Stimulated activated CD8-positive, alpha-beta memory T cell treated with anti-CD3 and anti-CD28 coated beads, Interleukin-15, amount 100 ng/mL, for 48 hours (primary cell): Measurements from ENCODE around the gene PAQR9.

ENCODE experiments used
- DNase-seq, 2 donors: peaks; one replicate each; pipeline ENCODE4 v3.0.0-alpha.2; 2020; ENCODE audit warnings: low read depth in 2 of 2

Gene PAQR9

DNA sequence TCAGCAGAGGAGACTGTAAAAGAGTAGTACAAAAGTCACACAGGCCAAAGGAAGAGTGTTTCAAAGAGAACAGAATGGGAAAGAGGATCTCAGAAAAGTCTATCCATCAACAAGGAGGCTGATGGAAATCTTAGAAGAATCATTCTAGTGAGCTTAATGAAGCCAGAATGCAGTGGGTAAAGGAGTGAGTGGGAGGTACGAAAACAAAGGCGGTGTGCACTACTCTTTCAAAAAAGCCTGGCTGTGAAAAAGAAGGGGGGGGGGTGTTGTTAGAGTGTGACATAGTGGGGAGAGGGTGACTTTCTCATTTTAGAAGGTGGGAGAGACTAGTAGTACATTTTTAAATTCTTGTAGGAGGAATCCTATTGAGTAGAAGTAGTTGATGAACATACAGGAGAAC lies 11.7 kb downstream of the PAQR9 start:
- DNase-seq: no peak

DNA sequence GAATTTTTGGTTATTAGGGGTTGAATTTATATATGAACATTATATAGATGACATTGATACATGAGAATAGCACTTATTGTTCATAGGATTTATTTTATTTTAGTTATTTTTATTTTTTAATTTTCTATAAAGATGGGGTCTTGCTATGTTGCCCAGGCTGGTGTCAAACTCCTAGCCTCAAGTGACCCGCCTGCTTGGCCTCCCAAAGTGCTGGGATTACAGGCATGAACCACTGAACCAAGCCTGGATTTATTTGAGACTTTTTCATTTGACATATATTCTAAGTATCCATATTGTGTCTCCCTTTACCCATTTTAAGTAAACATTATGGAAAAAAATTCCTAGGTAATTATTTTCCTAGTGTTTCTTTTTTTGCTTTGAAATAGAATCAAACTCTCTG lies 12.5 kb downstream of the PAQR9 start:
- no peak for DNase-seq

DNA sequence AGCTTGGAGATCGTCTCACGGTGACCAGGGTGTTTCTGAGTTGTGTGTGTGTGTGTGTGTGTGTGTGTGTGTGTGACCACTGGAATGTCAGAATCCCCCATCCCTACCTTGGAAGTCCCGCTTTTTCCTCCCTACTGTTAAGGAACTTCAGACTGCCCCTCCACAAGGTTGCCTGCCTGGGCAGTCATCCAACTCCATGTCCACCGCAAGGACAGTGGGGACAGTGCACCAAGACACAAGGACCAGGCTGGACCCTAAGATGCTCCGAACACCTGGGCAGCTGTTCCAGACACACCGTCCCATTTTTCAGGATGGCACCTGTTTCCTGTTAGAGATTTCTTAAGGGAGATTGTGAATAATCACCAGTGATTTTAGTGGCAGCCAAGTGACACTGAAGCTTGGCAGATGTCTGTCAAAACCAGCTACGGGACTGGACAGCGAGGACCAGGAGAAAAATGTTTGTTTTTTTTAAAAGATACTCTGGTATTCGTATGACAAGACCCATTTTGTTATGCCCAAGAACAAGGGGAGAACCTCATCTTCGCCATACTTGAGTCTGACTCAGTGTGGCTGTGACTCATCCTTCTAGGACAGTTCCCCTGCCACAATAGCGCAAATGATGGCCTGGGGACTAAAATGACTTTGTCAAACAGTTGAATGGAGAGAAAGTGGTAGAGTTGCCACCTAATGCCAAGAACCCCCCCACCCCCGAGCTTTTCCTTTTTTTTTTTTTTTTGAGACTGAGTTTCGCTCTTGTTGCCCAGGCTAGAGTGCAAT lies 15.5 kb downstream of the PAQR9 start:
- peak in 1 of 2 donors; percentile 11 for DNase-seq

DNA sequence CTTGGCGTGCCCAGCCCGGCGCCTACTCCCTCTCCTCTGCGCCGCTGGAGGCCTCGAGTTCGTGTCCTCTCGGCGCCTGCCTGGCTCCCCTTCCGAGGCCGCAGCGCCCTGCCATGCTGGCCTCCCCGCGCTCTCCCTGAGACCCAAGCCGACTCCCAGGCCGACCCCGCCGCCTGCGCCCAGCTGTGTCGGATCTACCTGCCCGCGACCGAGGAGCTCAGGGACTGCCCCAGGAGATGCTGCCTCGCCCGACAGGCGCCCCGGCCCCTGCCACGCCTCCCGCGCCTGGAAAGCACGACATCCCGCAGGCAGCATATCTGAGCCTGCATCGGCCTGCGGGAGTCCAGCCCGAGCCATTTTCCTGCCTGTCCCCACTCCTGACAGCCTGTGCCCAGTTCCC lies 16.1 kb downstream of the PAQR9 start:
- no peak for DNase-seq

DNA sequence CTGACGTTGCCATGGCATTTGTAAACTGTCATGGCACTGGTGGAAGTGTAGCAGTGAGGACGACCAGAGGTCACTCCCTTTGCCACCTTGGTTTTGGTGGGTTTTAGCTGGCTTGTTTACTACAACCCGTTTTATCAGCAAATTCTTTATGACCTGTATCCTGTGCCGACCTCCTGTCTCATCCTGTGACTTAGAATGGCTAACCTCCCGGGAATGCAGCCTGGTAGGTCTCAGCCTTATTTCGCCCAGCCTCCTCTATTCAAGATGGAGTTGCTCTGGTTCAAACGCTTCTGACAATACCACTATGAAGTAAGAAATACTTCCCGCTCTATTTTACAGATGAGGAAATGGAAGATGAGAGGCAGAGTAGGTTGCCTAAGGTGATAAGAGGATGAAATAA lies 16.6 kb downstream of the PAQR9 start:
- DNase-seq: no peak

DNA sequence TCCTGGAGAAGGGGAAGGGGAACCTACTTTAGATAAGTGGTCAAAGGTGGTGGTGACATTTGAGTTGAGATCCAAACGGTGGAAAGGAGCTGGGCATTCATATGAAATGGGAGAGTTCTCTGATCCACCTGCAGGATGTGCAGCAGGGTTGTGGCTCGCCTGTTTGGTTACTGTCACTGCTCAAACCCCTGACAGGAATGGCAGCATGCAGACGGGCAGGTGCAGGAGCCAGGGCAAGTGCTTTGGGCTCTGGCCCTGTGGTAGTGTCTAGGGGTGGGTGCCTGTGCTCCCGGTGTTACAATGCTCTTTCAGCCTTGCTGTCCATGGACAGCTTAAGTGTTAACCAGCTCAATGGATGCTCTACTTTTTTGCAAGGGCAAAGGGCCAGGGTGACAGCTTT lies 18.5 kb downstream of the PAQR9 start:
- DNase-seq: no peak

DNA sequence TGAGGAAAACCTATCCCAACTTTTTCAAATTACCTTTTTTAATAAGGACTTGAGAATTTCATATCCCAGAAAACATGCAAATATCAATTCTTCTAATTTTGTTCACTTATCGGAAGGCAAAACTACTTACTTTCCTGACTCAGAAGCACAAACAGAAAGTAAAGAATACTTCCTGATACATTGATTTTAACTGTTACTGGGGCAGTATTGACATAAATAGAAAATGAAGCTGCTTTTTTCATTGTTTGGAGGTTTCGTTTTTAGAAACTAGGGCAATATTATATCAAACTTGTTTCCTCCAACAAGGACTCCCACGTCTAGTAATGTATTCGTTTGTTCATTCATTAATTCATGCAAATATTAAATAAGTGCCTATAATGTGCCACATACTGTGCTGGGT lies 19.1 kb downstream of the PAQR9 start:
- no peak for DNase-seq

DNA sequence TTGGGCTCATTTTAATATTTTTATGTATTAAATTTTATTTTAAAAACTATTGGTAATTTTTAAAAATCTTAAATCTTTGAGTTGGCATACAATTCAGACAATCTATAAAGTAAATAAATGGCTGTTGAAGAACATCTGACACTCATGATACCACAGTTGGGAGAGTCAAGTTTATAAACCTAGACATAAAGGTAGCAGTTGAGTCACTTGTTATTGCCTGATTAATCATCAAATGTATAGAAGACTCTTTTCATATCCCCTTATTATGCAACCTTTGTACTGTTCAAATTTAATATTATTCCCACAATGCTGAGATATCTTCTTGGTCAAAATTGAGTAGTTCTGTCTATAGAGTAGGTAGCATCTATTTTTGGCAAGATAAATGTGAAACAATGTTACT lies 19.6 kb downstream of the PAQR9 start:
- DNase-seq: no peak

DNA sequence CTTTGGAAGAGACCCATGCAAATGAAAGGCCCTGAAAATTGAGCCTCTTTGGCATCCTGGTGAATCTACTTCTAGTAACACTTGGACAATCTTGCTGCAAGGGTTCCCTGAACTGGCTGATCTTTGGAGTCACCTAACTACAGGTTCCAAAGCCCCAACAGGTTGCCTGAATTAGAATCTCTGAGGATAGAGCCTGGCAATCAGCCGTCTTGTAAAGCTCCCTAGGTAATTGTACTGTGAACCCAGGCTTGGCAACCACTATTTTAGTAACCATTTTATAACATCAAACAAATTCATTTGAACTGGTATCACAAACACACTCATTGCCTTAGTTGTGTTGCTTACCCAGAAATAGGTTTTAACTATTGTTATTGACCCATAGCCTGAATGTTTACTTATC lies 20.1 kb downstream of the PAQR9 start:
- DNase-seq: no peak

DNA sequence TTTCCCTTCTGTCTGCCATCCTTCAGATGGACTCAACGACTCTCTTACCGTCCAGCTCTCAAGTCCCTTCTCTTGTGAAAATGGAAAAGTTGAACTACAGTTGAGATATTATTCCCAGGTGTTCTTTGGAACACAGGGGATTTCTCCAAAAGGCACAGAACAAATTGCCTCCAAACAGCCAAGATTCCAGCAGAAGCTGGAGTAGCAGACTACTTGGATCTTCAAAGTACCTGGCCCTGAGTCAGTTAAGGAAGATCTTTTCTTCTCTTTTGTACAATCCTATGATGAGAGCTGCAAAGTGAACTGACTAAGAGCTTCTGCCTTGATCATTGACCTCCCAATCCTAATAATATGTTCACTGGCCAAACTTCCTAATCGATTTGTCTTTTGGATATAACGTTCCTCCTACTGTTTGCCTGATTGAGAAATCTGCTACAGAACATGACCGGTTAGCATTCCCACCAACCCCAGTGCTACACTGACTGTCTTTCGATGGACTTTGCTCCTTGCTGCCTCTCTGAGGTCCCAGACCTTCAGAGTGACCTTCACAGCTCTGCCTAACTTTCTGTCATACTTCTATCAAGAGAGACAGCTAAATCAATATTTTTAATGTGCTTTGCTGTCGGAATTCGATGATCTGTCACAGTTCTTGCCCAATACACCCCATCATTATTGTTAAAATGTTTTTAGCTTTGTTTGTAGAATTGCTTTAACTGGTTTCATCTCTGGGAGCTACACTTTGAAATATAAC lies 21.9 kb downstream of the PAQR9 start:
- DNase-seq: no peak

DNA sequence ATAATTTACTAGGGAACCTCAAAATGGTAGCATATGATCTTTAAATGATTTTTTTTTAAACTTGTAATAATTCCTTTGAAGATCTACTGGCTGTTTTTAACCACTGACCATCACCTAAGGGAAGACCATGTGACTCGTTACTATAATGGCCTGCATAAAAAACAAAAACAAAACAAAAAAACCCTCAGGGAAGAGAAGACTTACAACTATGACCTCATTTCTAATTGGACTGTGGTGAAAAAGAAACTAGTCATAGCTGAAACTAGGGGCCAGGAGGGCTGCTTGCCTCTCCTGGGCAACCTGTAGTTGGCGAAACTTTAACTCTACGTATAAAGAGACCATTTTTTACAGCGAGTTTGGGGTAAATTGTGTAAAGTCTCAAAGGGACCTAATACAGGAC lies 23.0 kb downstream of the PAQR9 start:
- no peak for DNase-seq

DNA sequence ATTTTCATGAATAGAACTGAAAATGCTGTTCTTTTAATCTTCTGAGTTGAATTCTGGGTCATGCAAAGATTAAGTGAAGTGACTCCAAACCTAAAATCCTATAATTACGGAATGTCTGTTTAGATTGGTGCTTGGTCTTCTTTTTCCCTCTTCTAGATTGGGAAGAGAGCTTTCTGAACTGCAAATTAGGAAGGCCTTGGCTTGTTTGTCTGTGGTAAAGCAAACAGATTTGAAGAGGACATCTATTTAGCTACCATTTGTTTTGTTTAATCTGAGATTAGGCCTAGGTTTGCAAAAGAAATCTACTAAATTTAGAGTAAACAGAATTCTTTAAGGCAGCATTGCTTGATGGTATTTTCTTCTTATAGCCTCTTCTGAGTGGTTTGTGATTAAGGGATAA lies 23.5 kb downstream of the PAQR9 start:
- DNase-seq: no peak

DNA sequence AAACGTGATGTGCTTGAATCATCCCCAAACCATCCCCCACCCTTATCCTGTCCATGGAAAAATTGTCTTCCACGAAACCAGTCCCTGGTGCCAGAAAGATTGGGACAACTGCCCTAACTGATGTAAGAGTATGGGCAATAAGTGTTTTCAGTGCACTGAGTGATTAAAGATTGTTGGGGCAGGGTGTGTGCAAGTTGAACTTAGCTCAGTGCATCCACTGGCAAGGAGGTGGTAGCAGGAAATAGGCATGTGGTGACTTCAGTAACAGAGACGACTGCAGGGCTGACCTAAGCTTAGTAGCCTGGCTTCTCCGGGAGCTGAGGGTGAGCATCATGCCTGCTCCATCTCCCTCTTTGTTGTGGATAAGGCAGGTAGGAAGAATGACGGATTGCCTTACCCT lies 27.5 kb downstream of the PAQR9 start:
- no peak for DNase-seq

DNA sequence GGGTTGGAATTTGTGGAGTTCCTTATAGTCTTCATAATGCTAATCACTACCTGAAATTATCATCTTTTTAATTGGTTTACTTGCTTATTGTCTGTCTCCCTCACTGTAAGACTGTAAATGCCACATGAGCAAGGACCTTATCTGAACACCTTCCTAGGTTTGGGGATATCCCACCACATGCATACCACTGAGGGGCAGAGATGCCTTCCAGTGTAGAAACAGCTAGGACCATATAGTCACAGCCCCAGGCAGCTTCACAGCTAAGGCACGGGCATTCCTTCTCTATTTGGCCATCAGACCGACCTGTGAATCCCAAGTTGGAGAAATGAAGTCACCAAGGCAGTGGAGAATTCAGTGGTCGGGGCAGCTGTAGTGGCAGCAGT lies 28.6 kb downstream of the PAQR9 start:
- no peak for DNase-seq

DNA sequence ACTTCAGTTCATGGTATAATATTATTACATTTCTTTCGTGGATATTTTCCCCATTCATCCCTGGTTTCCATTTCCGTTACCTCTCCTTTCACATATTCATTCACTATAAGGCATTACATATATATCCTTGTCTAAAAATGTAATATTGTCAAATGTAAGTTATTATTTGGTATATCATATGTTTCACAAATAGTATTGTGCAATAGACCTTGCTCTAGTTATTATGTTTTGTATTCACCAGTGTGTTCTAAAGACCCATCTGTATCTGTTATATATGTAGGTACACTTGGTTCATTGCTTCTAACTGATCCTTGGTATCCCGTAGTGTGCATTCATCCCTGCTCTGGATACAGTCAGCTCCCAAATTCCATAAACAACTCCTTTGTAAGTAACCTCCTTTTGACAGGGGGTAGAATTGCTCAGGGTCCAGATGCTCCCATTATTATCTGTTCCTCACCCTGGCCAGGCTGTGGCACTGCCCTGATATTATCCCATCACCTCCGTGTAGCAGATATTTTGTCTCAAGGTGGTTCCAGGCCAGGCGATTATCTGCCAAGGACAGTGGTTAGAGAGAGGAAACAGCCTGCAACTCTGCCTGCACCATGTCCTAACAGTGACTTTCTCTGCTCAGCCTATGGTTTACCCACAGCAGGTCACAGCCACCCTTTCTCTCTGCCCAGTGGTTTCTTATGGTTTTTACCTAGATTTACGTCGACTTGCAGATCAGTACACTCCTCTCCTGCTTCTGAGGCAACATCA lies 29.2 kb downstream of the PAQR9 start:
- no peak for DNase-seq

DNA sequence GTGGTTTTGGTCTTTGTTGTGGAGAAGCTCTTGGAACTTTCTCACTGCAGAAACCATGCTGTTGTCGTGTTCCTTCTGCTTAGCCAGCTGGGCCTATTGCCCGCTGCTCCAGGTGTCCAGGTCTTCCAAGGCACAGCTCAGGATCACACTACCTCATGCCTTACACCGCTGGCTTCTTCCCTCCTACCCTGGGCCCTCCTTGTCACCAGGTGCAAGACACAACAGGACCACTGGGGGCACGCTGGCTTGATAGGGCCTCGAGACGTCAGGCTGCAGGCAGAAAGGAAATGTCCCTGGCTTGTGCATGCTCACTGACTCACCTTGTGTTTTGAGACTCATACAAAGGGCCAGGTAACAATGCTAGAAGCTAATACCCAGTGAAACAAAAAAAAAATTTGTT lies 32.3 kb downstream of the PAQR9 start:
- peak; percentile 5 to 11 for DNase-seq

DNA sequence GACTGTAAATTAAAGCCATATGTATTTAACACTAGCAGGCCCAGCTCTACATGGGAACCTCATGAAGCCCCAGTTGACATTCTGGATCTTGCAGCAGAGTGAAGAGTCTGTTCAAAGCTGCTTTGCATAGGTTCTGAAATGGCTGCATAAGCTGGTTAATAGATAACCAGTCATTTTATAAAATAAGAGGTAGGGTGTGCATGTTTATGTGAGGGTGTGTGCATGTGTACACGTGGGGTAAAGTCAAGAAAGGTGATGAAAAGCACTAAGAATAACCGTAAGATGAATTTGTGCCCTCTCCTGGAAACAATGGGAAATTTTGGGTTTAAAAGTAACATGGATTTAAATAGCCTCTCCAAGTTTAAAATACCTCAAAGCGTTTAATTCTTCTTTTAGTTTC lies 33.0 kb downstream of the PAQR9 start:
- DNase-seq: no peak

DNA sequence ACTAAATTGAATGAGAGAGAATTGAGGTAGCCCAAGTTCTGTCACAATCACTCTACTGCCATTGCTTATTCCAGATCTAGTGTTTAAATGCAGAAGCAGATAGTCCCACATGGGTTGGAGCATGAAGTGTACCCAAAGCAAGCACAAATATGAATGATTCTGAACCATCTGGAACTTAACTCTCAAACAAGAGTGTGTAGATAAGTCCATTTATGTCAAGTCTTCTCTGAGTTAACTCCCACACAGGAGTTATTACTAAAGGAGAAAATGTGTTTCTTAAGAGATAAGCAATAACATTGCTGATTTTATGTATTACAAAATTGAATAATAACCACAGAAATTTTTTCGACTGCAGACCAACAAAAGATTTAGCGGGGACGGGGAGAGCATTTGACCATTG lies 33.6 kb downstream of the PAQR9 start:
- no peak for DNase-seq

DNA sequence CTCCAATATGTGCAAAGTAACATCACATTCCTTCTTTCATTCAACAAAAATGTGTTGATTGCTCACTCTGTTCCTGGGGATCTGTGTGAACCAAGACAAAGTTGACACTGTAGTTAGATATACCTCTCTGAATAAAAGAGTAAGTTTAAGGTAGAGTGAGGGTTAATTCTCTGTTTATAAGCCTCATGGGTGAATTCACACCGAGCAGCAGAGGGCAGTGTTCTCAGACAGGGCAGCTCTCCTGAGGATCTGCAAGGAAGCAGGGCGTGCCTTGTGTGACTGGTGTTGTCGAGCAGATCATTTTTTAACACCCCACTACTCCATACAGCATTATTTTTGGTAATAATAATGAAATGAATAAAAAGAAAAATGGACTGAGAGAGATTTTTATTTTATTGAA lies 34.4 kb downstream of the PAQR9 start:
- DNase-seq: peak; percentile 13 to 15

DNA sequence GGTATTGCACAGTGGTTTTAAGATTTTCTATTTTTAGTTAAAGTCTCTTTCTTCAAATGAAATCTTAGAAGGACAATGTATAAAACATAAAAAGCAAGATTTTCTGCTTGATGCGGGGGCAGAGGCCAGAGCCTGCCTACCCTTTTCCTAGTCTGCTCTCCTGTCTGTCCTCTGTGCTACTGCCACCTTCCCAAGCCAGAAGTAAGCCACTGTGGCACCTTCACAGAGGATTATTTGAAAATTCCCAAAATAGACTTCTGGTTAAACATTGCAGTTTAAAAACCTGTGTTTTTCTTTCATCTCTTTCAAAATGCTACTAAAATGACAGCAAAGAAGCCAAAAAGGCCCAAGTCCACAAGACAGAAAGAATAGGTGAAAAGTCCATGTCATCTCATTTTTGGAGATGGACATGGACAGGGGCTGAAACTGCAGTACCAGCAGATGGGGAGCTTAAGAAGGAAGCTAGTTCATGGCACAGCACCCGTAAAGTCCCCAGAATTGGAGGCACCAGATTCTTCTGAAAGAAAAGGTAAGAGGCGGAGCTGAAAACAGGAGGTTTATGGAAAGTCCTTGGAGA lies 37.0 kb downstream of the PAQR9 start:
- no peak for DNase-seq

DNA sequence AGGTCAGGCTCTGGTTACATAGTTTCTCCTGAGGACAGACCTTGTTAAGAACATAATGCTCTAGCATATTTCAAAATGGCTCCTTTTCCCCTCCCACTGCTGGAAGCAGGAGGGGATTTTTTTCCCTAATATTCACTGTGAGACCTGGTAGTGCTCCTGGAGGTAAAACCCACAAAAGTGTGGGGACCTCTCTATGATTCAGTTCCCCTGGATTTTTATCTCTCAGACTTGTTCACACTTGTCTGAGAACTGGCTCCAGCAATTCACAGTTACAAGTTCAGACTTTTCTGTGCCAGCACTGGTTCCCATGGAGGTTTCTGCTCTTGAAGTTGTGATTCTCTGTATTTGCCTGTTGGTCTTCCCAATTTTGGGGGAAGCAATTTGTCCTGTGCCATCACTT lies 38.3 kb downstream of the PAQR9 start:
- no peak for DNase-seq

DNA sequence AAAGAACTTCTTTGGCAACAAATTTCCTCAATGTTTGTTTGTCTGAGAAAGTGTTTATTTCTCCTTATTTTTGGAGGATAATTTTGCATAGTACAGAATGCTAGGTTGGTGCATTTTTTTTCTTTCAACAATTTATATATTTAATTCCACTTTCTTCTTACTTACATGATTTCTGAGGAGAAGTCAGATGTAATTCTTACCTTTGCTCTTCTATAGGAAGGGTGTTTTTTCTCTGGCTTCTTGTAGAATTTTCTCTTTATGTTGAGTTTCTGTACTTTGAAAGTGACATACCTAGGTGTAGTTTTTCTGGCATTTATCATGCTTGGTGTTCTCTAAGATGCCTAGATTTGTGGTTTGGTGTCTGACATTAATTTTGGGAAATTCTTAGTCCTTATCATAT lies 39.8 kb downstream of the PAQR9 start:
- no peak for DNase-seq

DNA sequence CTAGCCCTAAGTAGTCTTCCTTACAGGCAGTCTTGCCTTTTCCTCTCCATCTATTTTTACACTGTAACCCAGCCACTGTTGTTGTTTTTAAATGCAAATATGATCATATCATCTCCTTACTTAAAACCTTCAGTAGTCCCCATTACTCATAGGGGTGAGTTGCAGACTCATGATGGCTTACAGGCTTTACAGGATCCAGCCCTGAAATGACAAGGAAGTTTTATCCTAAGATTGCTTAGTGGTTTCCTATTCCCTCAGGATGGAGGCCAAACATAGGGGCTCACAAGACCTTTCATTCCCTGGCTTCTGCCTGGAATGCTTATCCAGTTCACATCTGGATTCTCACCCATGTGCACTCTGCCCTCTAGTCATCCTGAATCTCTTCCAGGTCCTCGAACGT lies 46.9 kb downstream of the PAQR9 start:
- no peak for DNase-seq
